K562 (cell line): ENCODE results near the gene MALAT1. TPM values are rescaled to one million over a fixed set of nuclear protein-coding genes. Genes with fewer than 3 reads are reported as not detected.

Experiments
- ATF2 ChIP-seq: sonication (generic); formaldehyde crosslinking; IDR thresholded peaks from 2 replicates; pipeline ENCODE4 v1.8.1; 2022; ENCODE audit warnings: missing genetic modification reagents
- CREBBP ChIP-seq: IDR thresholded peaks from one replicate; pipeline ENCODE4 v1.6.1; 2012; ENCODE audit warnings: low read depth, mild to moderate bottlenecking, control low read depth, inconsistent platforms, low read length
- ELK1 ChIP-seq: sonication (generic); formaldehyde crosslinking; IDR thresholded peaks from 2 replicates; pipeline ENCODE4 v1.8.1; 2022; ENCODE audit warnings: missing genetic modification reagents
- ELK3 ChIP-seq: fragments of 450-650 bp; formaldehyde crosslinking; IDR thresholded peaks from 2 replicates; pipeline ENCODE4 v1.4.0; 2020; ENCODE audit warnings: mild to moderate bottlenecking
- ESRRB ChIP-seq: fragments of 250-450 bp; sonication (Bioruptor Pico); IDR thresholded peaks from 2 replicates; pipeline ENCODE4 v1.5.0; 2020; ENCODE audit warnings: mild to moderate bottlenecking, moderate library complexity, borderline replicate concordance
- IRF9 ChIP-seq: fragments of 450-650 bp; IDR thresholded peaks from 2 replicates; pipeline ENCODE4 v1.6.1; 2016; ENCODE audit warnings: missing biosample characterization, missing genetic modification characterization
- MAX ChIP-seq: sonication (generic); formaldehyde crosslinking; IDR thresholded peaks from 2 replicates; pipeline ENCODE4 v1.9.0; 2022; ENCODE audit warnings: mild to moderate bottlenecking, missing genetic modification reagents
- MCM7 ChIP-seq, 2 experiments: fragments of 450-650 bp; IDR thresholded peaks; 2 replicates each; pipeline ENCODE4 v1.6.1; 2016 to 2018
- MED1 ChIP-seq: sonication (generic); formaldehyde crosslinking; IDR thresholded peaks from 2 replicates; pipeline ENCODE4 v1.8.1; 2023; ENCODE audit warnings: missing genetic modification reagents, borderline replicate concordance
- NFXL1 ChIP-seq: fragments of 450-650 bp; formaldehyde crosslinking; IDR thresholded peaks from 2 replicates; pipeline ENCODE4 v1.4.0; 2021; ENCODE audit warnings: mild to moderate bottlenecking
- PBX2 ChIP-seq, 2 experiments: IDR thresholded peaks in 1 of 2; conservative IDR thresholded peaks in 1 of 2; 2 replicates each; pipeline ENCODE4 v1.6.1; 2016; ENCODE audit warnings: low read depth in 2 of 2, mild to moderate bottlenecking in 1 of 2, missing compliant biosample characterization in 1 of 2, missing genetic modification characterization in 1 of 2, moderate library complexity in 1 of 2
- RBM14 ChIP-seq: fragments of 200-400 bp; formaldehyde crosslinking; IDR thresholded peaks from 2 replicates; pipeline ENCODE4 v1.6.1; 2018; ENCODE audit warnings: low read depth, mild to moderate bottlenecking, low read length, moderate library complexity, borderline replicate concordance; ENCODE audit not compliant: insufficient read depth
- SAFB2 ChIP-seq: fragments of 200-400 bp; formaldehyde crosslinking; IDR thresholded peaks from 2 replicates; pipeline ENCODE4 v1.6.1; 2018; ENCODE audit warnings: borderline replicate concordance, low read length, low read depth, moderate library complexity; ENCODE audit not compliant: severe bottlenecking
- SMARCB1 ChIP-seq: IDR thresholded peaks from 2 replicates; pipeline ENCODE4 v1.6.1; 2011; ENCODE audit warnings: improper control_type of control experiment, low read depth; ENCODE audit not compliant: insufficient read length
- ZNF165 ChIP-seq: fragments of 250-450 bp; sonication (Bioruptor Pico); IDR thresholded peaks from 2 replicates; pipeline ENCODE4 v1.4.0; 2020; ENCODE audit warnings: borderline replicate concordance
- ZNF449 ChIP-seq: fragments of 250-450 bp; sonication (Bioruptor Pico); IDR thresholded peaks from 2 replicates; pipeline ENCODE4 v1.8.0; 2022; ENCODE audit warnings: moderate library complexity, mild to moderate bottlenecking, inconsistent platforms
- polyA plus RNA-seq, 8 experiments: library from polyadenylated mRNA; depleted of rRNA in 4 of 8; stranded (reverse) in 5 of 8; unstranded in 3 of 8; fragments of >200 nt; fragmentation: Nextera tagmentation in 2 of 8; fragmentation: Illumina TruSeq in 1 of 8; extraction: Ambion mirVana in 2 of 8; extraction: Trizol in 1 of 8; gene quantifications; 2 replicates each; pipeline versions ENCODE4 v1.2.1 to v1.2.3, GENCODE V29; 2011 to 2014; ENCODE audit warnings: inconsistent platforms in 1 of 8, missing spikeins in 1 of 8
- total RNA-seq, 7 experiments: library from RNA; depleted of rRNA in 6 of 7; stranded (reverse); fragments of >200 nt in 6 of 7; fragmentation: Illumina TruSeq in 2 of 7; extraction: Trizol in 2 of 7; gene quantifications; 2 replicates each; pipeline versions ENCODE4 v1.2.1 to v1.2.3, GENCODE V29; 2011 to 2021; ENCODE audit warnings: low replicate concordance in 1 of 7

The MALAT1 gene
- total and polyA plus RNA-seq, 9 of the 15 experiments (the other 6 are each of a cell fraction or from before 2014, with no cell fraction given), result 363 to 8,715 (median 2,351) TPM

- no peak for TF ChIP-seq ATF2 (CRISPR knock-in tag)
- 0 out of 2 replicates have a peak, but pooled peaks have one; percentile 63 for TF ChIP-seq IRF9 (tag)
- TF ChIP-seq ZNF449 (CRISPR knock-in tag), result no peak; the same call in 1 of the 2 replicates
- TF ChIP-seq NFXL1, result peak; percentile 99
- TF ChIP-seq RBM14, result no peak
- TF ChIP-seq MCM7 (IDR thresholded peaks at IDR 0.05), result no peak
- TF ChIP-seq ELK1, result no peak
- no peak for TF ChIP-seq SAFB2
- no peak for TF ChIP-seq PBX2 (CRISPR knock-in tag; IDR thresholded peaks at IDR 0.05; ENCODE audit: low read depth)
- TF ChIP-seq PBX2 (tag; conservative IDR thresholded peaks at IDR 0.05; ENCODE audit: low read depth), result peak; percentile 39
- TF ChIP-seq MED1 (CRISPR knock-in tag), result no peak
- peak; percentile 94 for TF ChIP-seq ESRRB (CRISPR knock-in tag)
- peak; percentile 53; the same call in 1 of the 2 replicates for TF ChIP-seq MAX (CRISPR knock-in tag)
- peak; percentile 98 for TF ChIP-seq ELK3 (CRISPR knock-in tag)
- TF ChIP-seq SMARCB1, result no peak
- TF ChIP-seq ZNF165 (CRISPR knock-in tag), result no peak
- TF ChIP-seq CREBBP, result peak; percentile 37
These were observed at the start of gene MALAT1 (continued) for GRCh38 chr11:65498977-65499712.
